Measurements from ENCODE around the gene ST7L. TPM values are rescaled to one million over a fixed set of nuclear protein-coding genes. Genes with fewer than 3 reads are reported as not detected.

The ST7L gene
- total and polyA plus RNA-seq, 9 of the 15 experiments (the other 6 are each of a cell fraction or from before 2014, with no cell fraction given) = 9.0 to 32.5 (median 26.6) TPM

- TF ChIP-seq RHOXF2B (CRISPR knock-in tag; conservative IDR thresholded peaks at IDR 0.05) (no peak), POLR2AphosphoS2 (IDR thresholded peaks at IDR 0.05; ENCODE audit: low read length) (no peak), ZBTB9 (CRISPR knock-in tag; IDR thresholded peaks at IDR 0.05) (no peak), MAX (CRISPR knock-in tag; IDR thresholded peaks at IDR 0.05) (no peak), MBD2 (IDR thresholded peaks at IDR 0.05; ENCODE audit: borderline replicate concordance, low read depth) (no peak), ZNF354B (CRISPR knock-in tag; IDR thresholded peaks at IDR 0.05) (no peak), GABPB2 (CRISPR knock-in tag; conservative IDR thresholded peaks at IDR 0.05) (no peak), ZNF830 (CRISPR knock-in tag; IDR thresholded peaks at IDR 0.05) (no peak), ARHGAP35 (IDR thresholded peaks at IDR 0.05; ENCODE audit: partially characterized antibody) (no peak), RFX7 (CRISPR knock-in tag; IDR thresholded peaks at IDR 0.05) (no peak), MNT (conservative IDR thresholded peaks at IDR 0.05) (no peak), SP1 (CRISPR knock-in tag; IDR thresholded peaks at IDR 0.05) (no peak)
Measured at GRCh38 chr1:112520166-112520565, 98.8 kb downstream of the ST7L start (continued).

Measured in K562 (cell line).